Adipocyte (in vitro differentiated cells): Measurements from ENCODE around the gene CA5A.

Source experiments
- DNase-seq: peaks from one replicate; pipeline ENCODE4 v3.0.0-alpha.2; 2015; ENCODE audit warnings: low read depth
- H3K27me3 ChIP-seq: replicated peaks from 2 replicates; pipeline ENCODE4 v1.7.0; 2013; ENCODE audit warnings: mild to moderate bottlenecking, low read length, moderate library complexity; ENCODE audit not compliant: control insufficient read depth, insufficient read depth
- H3K36me3 ChIP-seq: 2 replicates; pipeline ENCODE4 v1.7.0; 2013; ENCODE audit warnings: low read length, mild to moderate bottlenecking, moderate library complexity; ENCODE audit not compliant: control insufficient read depth, insufficient read depth, severe bottlenecking
- H3K4me1 ChIP-seq: 2 replicates; pipeline ENCODE4 v1.7.0; 2013; ENCODE audit warnings: mild to moderate bottlenecking, low read length, moderate library complexity; ENCODE audit not compliant: control insufficient read depth, insufficient read depth
- H3K4me3 ChIP-seq: 2 replicates; pipeline ENCODE4 v1.7.0; 2013; ENCODE audit warnings: mild to moderate bottlenecking, low read length, moderate library complexity
- H3K9ac ChIP-seq: 2 replicates; pipeline ENCODE4 v1.7.0; 2013; ENCODE audit warnings: mild to moderate bottlenecking, low read length, moderate library complexity
- H3K9me3 ChIP-seq: 2 replicates; pipeline ENCODE4 v1.7.0; 2013; ENCODE audit warnings: mild to moderate bottlenecking, low read length, moderate library complexity; ENCODE audit not compliant: control insufficient read depth

The CA5A gene

DNA sequence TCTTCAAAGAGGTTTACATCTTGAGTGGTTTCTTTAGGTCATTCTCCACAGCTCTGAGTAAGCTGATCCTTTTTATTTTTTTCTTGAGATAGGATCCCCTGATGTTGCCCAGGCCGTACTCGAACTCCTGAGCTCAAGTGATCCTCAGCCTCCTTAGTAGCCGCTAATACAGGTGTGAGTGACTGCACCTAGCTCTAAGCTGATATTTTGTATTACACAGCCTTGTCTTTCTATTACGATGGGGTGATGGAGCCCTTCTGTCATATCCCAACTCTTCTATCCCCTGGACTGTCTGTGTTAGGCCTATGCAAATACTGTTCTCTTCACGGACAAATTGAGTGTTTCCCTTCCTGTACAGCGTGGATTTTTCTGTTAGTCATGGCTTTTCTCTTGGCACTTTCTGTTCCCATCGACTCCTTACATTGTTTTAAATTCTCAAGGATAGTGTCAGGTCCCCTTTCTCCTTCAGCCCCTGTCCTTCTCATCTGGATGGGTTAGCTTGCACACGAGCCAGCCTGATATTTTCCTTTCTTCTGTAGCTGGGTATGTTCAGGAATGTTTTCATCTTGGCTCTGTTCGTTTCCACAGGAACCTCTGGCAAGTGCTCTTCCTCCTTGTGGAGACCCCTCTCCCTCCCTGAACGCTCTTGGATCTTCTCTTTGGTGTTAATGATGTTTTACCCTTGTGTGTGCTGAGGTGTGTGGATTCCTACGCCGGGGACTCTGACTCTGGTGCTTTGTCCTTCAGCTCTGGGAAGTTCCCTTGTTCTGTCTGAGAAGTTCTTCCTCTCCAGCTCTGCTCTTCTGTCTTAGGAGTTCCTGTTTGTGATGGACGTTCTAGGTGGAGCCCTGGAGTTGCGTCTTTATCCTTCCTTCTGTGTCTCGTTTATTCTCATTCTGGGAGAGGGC, 17.2 kb upstream of the CA5A start:
- Histone ChIP-seq H3K9ac (no peak overlapping the region), H3K4me3 (no peak overlapping the region), H3K9me3 (no peaks in the 10 kb centered on the region), H3K4me1 (peaks cover 40% of the 10 kb centered on the region), H3K27me3 (no peaks in the 10 kb centered on the region), H3K36me3 (no peaks in the 10 kb centered on the region)
- DNase-seq, result no peak

- peaks cover 40% of the 10 kb centered on the region for H3K4me1 ChIP-seq
- H3K4me3 ChIP-seq, result peak overlapping the region; percentile 88
- no peaks in the 10 kb centered on the region for H3K36me3 ChIP-seq
- H3K9me3 ChIP-seq, result no peaks in the 10 kb centered on the region
- no peak for DNase-seq
- H3K27me3 ChIP-seq, result no peaks in the 10 kb centered on the region
- H3K9ac ChIP-seq, result peak overlapping the region; percentile 99
Observed at GRCh38 chr16:87952751-87953150, 16.4 kb upstream of the CA5A start.

- Histone ChIP-seq H3K9ac (peak overlapping the region; percentile 99), H3K4me3 (peak overlapping the region; percentile 88), H3K27me3 (no peaks in the 10 kb centered on the region), H3K4me1 (peaks cover 35% of the 10 kb centered on the region), H3K36me3 (no peaks in the 10 kb centered on the region), H3K9me3 (no peaks in the 10 kb centered on the region)
- DNase-seq, result no peak
Observed at GRCh38 chr16:87951552-87952538, 15.5 kb upstream of the CA5A start.

DNA sequence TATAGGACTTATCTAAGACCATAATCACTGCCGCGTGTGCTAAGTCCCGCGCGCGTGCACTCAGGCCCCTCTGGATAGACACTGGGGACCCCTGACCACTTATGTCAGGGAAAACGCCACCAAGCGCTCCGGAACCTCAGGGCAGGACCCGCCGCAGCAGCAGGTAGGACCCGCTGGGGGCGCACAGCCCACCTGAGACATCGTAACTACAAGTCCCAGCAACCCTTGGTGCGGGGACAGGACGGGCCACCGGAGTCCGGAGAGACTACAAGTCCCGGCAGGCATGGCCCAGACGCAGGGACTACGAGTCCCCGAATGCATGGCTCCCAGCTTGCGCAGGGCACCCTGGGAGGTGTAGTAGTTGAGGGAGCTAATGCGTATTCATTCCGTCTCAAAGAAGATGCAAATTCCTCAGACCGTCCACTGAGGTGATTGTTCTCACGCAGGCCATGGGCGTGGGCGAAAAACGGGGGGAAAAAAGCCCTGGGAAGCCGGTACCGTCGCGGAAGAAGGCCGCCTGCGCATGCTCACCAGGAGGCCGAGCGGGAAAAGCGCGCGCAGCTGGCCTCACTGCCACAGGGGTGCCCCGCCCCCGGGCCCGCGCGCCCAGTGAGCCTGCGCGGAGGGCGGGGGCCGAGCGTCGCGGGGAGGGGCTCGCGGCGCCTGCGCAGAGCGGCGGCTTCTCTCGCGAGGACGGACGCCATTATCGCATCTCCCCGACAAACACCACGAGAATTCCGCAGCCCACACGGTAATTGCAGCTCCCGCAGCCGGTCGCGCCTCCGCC, 14.6 kb upstream of the CA5A start, which contains the start of gene BANP:
BANP (plus strand) TSS at position 670 of the 787 bp plus-strand sequence. CDS start 23,682 bp downstream, outside the sequence.
- peak within 1 kb of the TSS; percentile 99 for H3K9ac ChIP-seq
- H3K4me1 ChIP-seq, result peaks cover 27% of the 10 kb centered on the region
- H3K4me3 ChIP-seq, result peak within 1 kb of the TSS; percentile 88
- peak; percentile 99 for DNase-seq
- H3K36me3 ChIP-seq, result no peaks in the 10 kb centered on the region
- no peaks in the 10 kb centered on the region for H3K27me3 ChIP-seq
- H3K9me3 ChIP-seq, result no peaks in the 10 kb centered on the region

DNA sequence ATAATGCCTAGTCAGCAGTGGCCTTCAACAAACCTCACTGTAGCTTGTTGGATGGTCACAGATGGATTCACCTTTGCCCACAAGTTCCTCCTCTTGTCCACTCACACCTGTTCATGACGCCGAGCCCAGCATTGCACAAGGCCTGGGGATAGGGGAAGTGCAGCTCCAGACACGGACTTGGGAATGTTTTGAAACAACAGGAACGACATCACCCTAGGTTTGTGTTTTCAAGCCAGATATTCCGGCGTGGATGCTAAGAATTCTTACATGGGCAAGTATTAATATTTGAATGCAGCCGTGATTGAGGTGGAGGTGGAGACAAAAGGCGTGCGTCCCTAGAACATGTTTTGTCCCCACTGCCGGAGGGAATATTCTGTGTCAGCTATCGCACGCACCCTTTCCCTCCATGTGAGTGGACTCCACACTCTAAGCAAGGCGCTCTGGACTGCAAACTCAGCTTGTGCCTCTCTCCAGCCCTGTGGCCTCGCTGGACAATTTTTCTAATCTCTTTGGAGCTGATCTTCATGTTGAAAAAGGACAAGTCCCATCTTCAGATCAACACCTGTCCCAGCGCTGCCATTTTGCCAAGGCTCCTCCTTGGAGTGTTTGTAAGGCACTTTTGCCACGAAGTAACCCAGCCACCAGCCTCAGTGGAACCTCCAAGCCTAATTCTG, 12.9 kb upstream of the CA5A start:
- Histone ChIP-seq H3K9me3 (no peaks in the 10 kb centered on the region), H3K36me3 (no peaks in the 10 kb centered on the region), H3K4me3 (no peak overlapping the region), H3K9ac (no peak overlapping the region), H3K27me3 (no peaks in the 10 kb centered on the region), H3K4me1 (peaks cover 18% of the 10 kb centered on the region)
- no peak for DNase-seq

DNA sequence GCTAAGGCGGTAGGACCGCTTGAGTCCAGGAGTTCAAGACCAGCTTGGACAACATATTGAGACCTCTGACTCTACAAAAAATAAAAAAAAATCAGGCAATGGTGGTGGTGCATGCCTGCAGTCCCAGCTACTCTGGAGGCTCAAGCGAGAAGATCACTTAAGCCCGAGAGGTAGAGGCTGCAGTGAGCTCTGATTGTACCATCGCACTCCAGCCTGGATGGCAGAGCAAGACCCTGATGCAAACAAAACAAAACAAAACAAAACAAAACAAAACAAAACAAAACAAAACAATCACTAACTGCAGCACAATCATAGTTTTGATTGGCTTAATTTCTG, 12.4 kb upstream of the CA5A start:
- Histone ChIP-seq H3K4me3 (no peak overlapping the region), H3K36me3 (no peaks in the 10 kb centered on the region), H3K4me1 (peaks cover 16% of the 10 kb centered on the region), H3K27me3 (no peaks in the 10 kb centered on the region), H3K9ac (no peak overlapping the region), H3K9me3 (no peaks in the 10 kb centered on the region)
- DNase-seq, result no peak

DNA sequence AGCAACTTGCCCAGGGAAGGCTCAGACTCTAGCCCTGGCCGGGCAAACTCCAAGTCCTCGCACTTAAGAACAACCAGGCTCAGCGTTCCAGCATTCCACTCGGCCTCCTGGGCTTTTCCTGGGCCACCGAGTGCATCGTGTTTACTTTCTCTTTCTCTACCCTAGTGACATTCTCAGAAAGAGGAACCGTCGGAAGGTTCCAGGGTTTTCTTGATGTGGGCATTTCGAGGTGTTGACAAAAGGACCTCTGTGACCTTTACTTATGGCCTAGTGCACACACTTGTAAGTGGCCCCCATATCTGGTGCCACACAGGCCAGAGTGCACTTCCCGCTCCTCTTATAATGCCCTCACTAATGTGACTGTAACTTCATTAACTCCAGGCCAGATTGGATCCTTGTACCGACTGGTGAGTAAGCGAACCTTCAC, 11.8 kb upstream of the CA5A start:
- Histone ChIP-seq H3K4me3 (no peak overlapping the region), H3K36me3 (no peaks in the 10 kb centered on the region), H3K27me3 (no peaks in the 10 kb centered on the region), H3K9me3 (no peaks in the 10 kb centered on the region), H3K9ac (no peak overlapping the region), H3K4me1 (peaks cover 15% of the 10 kb centered on the region)
- no peak for DNase-seq

DNA sequence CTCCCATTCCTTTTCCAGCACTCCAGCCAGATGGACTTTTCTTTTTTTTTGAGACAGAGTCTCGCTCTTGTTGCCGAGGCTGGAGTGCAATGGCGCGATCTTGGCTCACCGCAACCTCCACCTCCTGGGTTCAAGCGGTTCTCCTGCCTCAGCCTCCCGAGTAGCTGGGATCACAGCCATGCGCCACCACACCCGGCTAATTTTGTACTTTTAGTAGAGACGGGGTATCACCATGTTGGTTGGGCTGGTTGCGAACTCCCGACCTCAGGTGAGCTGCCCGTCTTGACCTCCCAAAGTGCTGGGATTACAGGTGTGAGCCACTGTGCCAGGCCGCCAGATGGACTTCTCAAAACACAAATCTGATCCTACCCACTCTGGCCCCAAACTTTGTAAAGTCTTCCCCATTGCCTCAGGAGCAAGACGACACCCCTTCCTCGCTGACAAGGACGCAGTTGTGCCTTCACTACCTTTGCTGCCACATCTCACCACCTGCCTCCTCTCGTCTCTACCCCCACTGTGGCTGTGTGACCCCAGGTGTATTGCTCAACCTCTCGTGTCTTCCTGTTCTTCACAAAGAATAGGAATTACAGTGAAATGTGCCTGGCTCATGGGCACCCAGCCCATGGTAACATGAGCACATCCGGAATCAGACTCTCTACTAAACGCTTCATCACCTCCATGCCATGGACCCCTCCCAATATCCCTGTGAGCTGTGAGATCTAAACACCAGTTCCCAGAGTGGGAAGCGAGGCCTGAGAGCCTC, 11.2 kb upstream of the CA5A start:
- Histone ChIP-seq H3K27me3 (no peaks in the 10 kb centered on the region), H3K36me3 (no peaks in the 10 kb centered on the region), H3K4me3 (no peak overlapping the region), H3K4me1 (peaks cover 10% of the 10 kb centered on the region), H3K9ac (no peak overlapping the region), H3K9me3 (no peaks in the 10 kb centered on the region)
- DNase-seq, result no peak

GRCh38 chr16:87946596-87947347, 10.4 kb upstream of the CA5A start:
- Histone ChIP-seq H3K4me1 (peaks cover 5% of the 10 kb centered on the region), H3K9me3 (no peaks in the 10 kb centered on the region), H3K36me3 (no peaks in the 10 kb centered on the region), H3K27me3 (no peaks in the 10 kb centered on the region), H3K9ac (no peak overlapping the region), H3K4me3 (no peak overlapping the region)
- DNase-seq, result no peak
